Osteoblast (primary cell): ENCODE measurements around the gene ARL8B. TPM values are rescaled to one million over a fixed set of nuclear protein-coding genes. Genes with fewer than 3 reads are reported as not detected.
A peak's percentile ranks its signal among the peaks of the same experiment; 100 is the strongest.

Source experiments
- DNase-seq: peaks from one replicate; pipeline ENCODE4 v3.0.0; 2011; ENCODE audit warnings: low spot score, mixed read lengths; ENCODE audit not compliant: insufficient read length; ENCODE audit errors: missing footprints
- H2AFZ ChIP-seq: 2 replicates; pipeline ENCODE4 v1.6.0; 2011; ENCODE audit warnings: mild to moderate bottlenecking, low read length
- H3K27ac ChIP-seq: 2 replicates; pipeline ENCODE4 v1.5.1; 2011; ENCODE audit warnings: mild to moderate bottlenecking, low read depth, low read length, moderate library complexity
- H3K27me3 ChIP-seq: 2 replicates; pipeline ENCODE4 v1.6.0; 2012; ENCODE audit warnings: mild to moderate bottlenecking, control low read depth, inconsistent platforms, low read length, moderate library complexity; ENCODE audit not compliant: insufficient read depth
- H3K36me3 ChIP-seq: 2 replicates; pipeline ENCODE4 v1.5.1; 2011; ENCODE audit warnings: mild to moderate bottlenecking, low read length, control low read depth, moderate library complexity; ENCODE audit not compliant: insufficient read depth
- H3K4me1 ChIP-seq: 2 replicates; pipeline ENCODE4 v1.5.1; 2011; ENCODE audit warnings: mild to moderate bottlenecking, low read length, control low read depth, moderate library complexity; ENCODE audit not compliant: insufficient read depth
- H3K4me2 ChIP-seq: 2 replicates; pipeline ENCODE4 v1.6.0; 2011; ENCODE audit warnings: mild to moderate bottlenecking, low read length; ENCODE audit not compliant: insufficient read depth
- H3K4me3 ChIP-seq: fragments of 200-600 bp; sonication (generic); 3 replicates; pipeline ENCODE4 v1.5.1; 2012; ENCODE audit warnings: mild to moderate bottlenecking, low read length, inconsistent platforms; ENCODE audit not compliant: insufficient read depth
- H3K79me2 ChIP-seq: 2 replicates; pipeline ENCODE4 v1.6.0; 2012; ENCODE audit warnings: mild to moderate bottlenecking, low read length, control low read depth, inconsistent platforms; ENCODE audit not compliant: insufficient read depth
- H3K9me3 ChIP-seq: 2 replicates; pipeline ENCODE4 v1.5.1; 2011; ENCODE audit warnings: low read depth, low read length, control low read depth
- H4K20me1 ChIP-seq: 2 replicates; pipeline ENCODE4 v1.6.0; 2012; ENCODE audit warnings: mild to moderate bottlenecking, low read length, control low read depth; ENCODE audit not compliant: insufficient read depth
- small RNA-seq: library from RNA; depleted of rRNA; stranded (forward); fragments of <200 nt; gene quantifications from one replicate; pipeline ENCODE3, GENCODE V24; 2012
- total RNA-seq: library from RNA; depleted of rRNA; stranded (reverse); fragments of >200 nt; gene quantifications from 2 replicates; pipeline ENCODE4 v1.2.3, GENCODE V29; 2012
- TF ChIP-seq, protein P1 (sequence below): IDR thresholded peaks from 2 replicates; pipeline ENCODE4 v1.5.1; 2011; ENCODE audit warnings: mild to moderate bottlenecking, low read depth, low read length, moderate library complexity; ENCODE audit errors: extremely low read depth

Gene ARL8B
- total RNA-seq, 1 donor: 90.8 TPM

DNA sequence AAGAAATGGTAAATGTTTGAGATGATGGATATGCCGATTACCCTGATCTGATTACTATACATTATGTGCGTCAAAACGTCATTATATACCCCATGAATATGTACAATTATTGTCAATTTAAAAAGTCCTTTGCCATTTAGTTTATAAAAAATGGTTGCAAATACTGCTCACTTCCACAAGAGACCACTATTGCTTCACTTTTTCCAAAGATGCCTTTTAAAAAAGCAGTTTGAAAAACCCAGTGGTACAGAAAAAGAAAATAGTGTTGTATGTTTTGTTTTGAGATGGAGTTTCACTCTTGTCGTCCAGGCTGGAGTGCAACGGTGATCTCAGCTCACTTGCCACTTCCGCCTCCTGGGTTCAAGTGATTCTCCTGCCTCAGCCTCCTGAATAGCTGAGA is 104.7 kb downstream of the ARL8B start:
- DNase-seq: no peak
- Histone ChIP-seq H3K9me3 (no peaks in the 10 kb centered on the region), H4K20me1 (no peaks in the 10 kb centered on the region), H3K27ac (no peak overlapping the region), H3K4me2 (no peak overlapping the region), H3K4me3 (no peak overlapping the region), H3K36me3 (no peaks in the 10 kb centered on the region), H3K4me1 (no peaks in the 10 kb centered on the region), H2AFZ (no peak overlapping the region), H3K79me2 (no peaks in the 10 kb centered on the region), H3K27me3 (peaks cover 19% of the 10 kb centered on the region)
- TF ChIP-seq, protein P1, sequence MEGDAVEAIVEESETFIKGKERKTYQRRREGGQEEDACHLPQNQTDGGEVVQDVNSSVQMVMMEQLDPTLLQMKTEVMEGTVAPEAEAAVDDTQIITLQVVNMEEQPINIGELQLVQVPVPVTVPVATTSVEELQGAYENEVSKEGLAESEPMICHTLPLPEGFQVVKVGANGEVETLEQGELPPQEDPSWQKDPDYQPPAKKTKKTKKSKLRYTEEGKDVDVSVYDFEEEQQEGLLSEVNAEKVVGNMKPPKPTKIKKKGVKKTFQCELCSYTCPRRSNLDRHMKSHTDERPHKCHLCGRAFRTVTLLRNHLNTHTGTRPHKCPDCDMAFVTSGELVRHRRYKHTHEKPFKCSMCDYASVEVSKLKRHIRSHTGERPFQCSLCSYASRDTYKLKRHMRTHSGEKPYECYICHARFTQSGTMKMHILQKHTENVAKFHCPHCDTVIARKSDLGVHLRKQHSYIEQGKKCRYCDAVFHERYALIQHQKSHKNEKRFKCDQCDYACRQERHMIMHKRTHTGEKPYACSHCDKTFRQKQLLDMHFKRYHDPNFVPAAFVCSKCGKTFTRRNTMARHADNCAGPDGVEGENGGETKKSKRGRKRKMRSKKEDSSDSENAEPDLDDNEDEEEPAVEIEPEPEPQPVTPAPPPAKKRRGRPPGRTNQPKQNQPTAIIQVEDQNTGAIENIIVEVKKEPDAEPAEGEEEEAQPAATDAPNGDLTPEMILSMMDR: peak; percentile 59

DNA sequence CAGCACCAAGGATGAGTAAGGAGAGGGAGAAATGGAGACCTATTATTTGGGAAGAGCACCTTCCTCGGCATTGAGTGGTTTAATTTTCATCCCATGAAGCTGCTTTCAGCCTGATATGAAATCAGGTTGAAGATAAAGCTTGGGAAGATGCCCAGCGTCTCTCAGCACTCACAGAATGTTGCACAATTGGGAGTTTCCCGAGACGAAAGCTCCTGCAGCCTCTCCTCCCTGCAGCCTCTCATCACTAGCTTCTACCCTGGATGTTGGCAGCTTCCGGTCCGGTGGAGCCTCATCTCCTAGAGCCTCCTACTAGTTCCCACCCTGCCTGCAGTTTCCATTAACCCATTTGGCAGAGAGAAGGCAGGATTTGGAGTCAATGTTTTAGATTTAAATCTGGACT is 105.7 kb downstream of the ARL8B start:
- no peaks in the 10 kb centered on the region for H3K4me1 ChIP-seq
- H3K79me2 ChIP-seq: no peaks in the 10 kb centered on the region
- peaks cover 19% of the 10 kb centered on the region for H3K27me3 ChIP-seq
- TF ChIP-seq, protein P1: no peak
- H3K27ac ChIP-seq: no peak overlapping the region
- no peaks in the 10 kb centered on the region for H3K9me3 ChIP-seq
- no peaks in the 10 kb centered on the region for H4K20me1 ChIP-seq
- H2AFZ ChIP-seq: no peak overlapping the region
- no peak overlapping the region for H3K4me2 ChIP-seq
- no peak for DNase-seq
- no peaks in the 10 kb centered on the region for H3K36me3 ChIP-seq
- no peak overlapping the region for H3K4me3 ChIP-seq

DNA sequence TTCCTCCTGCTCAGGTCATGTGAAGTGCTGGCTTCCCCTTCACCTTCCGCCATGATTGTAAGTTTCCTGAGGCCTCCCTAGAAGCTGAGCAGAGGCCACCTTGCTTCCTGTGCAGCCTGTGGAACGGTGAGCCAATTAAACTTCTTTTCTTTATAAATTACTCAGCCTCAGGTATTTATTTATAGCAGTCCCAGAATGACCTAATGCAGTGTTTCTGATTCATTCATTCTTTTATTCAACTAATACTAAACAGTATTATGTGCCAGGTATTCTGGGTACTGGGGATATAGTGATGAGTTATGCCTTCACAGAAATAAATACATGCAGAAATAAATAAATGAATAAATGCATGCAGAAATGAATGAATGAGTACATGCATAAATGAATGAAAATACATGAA is 107.3 kb downstream of the ARL8B start:
- no peaks in the 10 kb centered on the region for H3K36me3 ChIP-seq
- no peak overlapping the region for H3K4me2 ChIP-seq
- no peaks in the 10 kb centered on the region for H3K79me2 ChIP-seq
- H3K9me3 ChIP-seq: no peaks in the 10 kb centered on the region
- H2AFZ ChIP-seq: no peak overlapping the region
- no peaks in the 10 kb centered on the region for H4K20me1 ChIP-seq
- H3K4me3 ChIP-seq: no peak overlapping the region
- no peak overlapping the region for H3K27ac ChIP-seq
- H3K27me3 ChIP-seq: peaks cover 19% of the 10 kb centered on the region
- TF ChIP-seq, protein P1: no peak
- no peak for DNase-seq
- no peaks in the 10 kb centered on the region for H3K4me1 ChIP-seq

Small RNAs within 50 kb of the gene (small RNA-seq; reads per million reads assigned to genes)
- gene AC090955.1 (not detected), gene RF00019 (not detected)

Other genes with a start within 250 kb of the ARL8B start
- gene BHLHE40, start 142.9 kb upstream of the ARL8B start, total RNA-seq: 70.2 and 71.9 TPM in 2 replicates
- gene EDEM1, start 65.4 kb downstream of the ARL8B start, total RNA-seq: 38.7 and 46.3 TPM in 2 replicates